NCI-H526 (cell line): ENCODE data around the gene SLC17A2.
"Not testable (repeated sequence)": the region's sequence is repeated elsewhere in the genome, so short reads cannot be mapped to it uniquely, and the experiment has no call there.

Experiments used
- DNase-seq, 2 experiments: peaks; one replicate each; lab custom pipeline; 2025; lab: John Stamatoyannopoulos, UW

The SLC17A2 gene

GRCh38 chr6:25951296-25952032, 21.0 kb upstream of the SLC17A2 start:
- DNase-seq = no peak

- DNase-seq = no peak
These were observed 19.8 kb upstream of the SLC17A2 start for GRCh38 chr6:25950297-25950696.

GRCh38 chr6:25949695-25950094, 19.2 kb upstream of the SLC17A2 start:
- no peak for DNase-seq

GRCh38 chr6:25947492-25947891, 17.0 kb upstream of the SLC17A2 start:
- DNase-seq = not testable (repeated sequence)

GRCh38 chr6:25946631-25947030, 16.1 kb upstream of the SLC17A2 start:
- DNase-seq = no peak

- DNase-seq = not testable (repeated sequence)
These were observed 15.2 kb upstream of the SLC17A2 start for GRCh38 chr6:25945738-25946137.

GRCh38 chr6:25944688-25945574, 14.4 kb upstream of the SLC17A2 start:
- DNase-seq = no peak

- no peak for DNase-seq
These were observed 13.4 kb upstream of the SLC17A2 start for GRCh38 chr6:25943887-25944286.

- DNase-seq = peak; percentile 4 to 37
These were observed 12.2 kb upstream of the SLC17A2 start for GRCh38 chr6:25942561-25943147.

GRCh38 chr6:25939593-25939992, 9.1 kb upstream of the SLC17A2 start:
- no peak for DNase-seq

GRCh38 chr6:25935953-25936352, 5.5 kb upstream of the SLC17A2 start:
- DNase-seq = no peak

- DNase-seq = no peak
These were observed 4.3 kb upstream of the SLC17A2 start for GRCh38 chr6:25934735-25935313.

- DNase-seq = no peak
These were observed 3.7 kb upstream of the SLC17A2 start for GRCh38 chr6:25934156-25934555.

- DNase-seq = no peak
These were observed 869 bp upstream of the SLC17A2 start for GRCh38 chr6:25931411-25931709.

- not testable (repeated sequence) for DNase-seq
These were observed 706 bp downstream of the SLC17A2 start for GRCh38 chr6:25929785-25930184.

- no peak for DNase-seq
These were observed 1.7 kb downstream of the SLC17A2 start for GRCh38 chr6:25928562-25929324.

- no peak for DNase-seq
These were observed 2.7 kb downstream of the SLC17A2 start for GRCh38 chr6:25927756-25928216.

GRCh38 chr6:25927178-25927577, 3.3 kb downstream of the SLC17A2 start:
- DNase-seq = no peak

GRCh38 chr6:25925876-25926275, 4.6 kb downstream of the SLC17A2 start:
- no peak for DNase-seq

GRCh38 chr6:25922301-25922700, 8.2 kb downstream of the SLC17A2 start:
- DNase-seq = no peak

GRCh38 chr6:25921525-25922203, 8.8 kb downstream of the SLC17A2 start:
- DNase-seq = no peak
